CD4-positive, CD25-positive, alpha-beta regulatory T cell (primary cell): ENCODE data around the gene UBXN2A. TPM values are rescaled to one million over a fixed set of nuclear protein-coding genes. Genes with fewer than 3 reads are reported as not detected.

Experiments
- ATAC-seq, 2 donors: fragments of 150-1000 bp; cut with Tn5 transposase; one replicate each; pipeline ENCODE4 v1.10.0; 2021; ENCODE audit warnings: low read depth in 2 of 2, moderate number of reproducible peaks in 2 of 2, moderate library complexity in 1 of 2
- DNase-seq, 3 donors: peaks; one replicate each; pipeline versions ENCODE4 v3.0.0 to v3.0.0-alpha.2; 2012 to 2022; ENCODE audit warnings: mixed read lengths in 1 of 3
- H3K27ac ChIP-seq: one replicate; pipeline ENCODE4 v1.7.0; 2013; ENCODE audit warnings: mild to moderate bottlenecking, low read length; ENCODE audit not compliant: insufficient read depth, poor library complexity, severe bottlenecking
- H3K27me3 ChIP-seq: one replicate; pipeline ENCODE4 v1.7.0; 2013; ENCODE audit warnings: low read length; ENCODE audit not compliant: control insufficient read depth, insufficient read depth
- H3K36me3 ChIP-seq: one replicate; pipeline ENCODE4 v1.7.0; 2013; ENCODE audit warnings: mild to moderate bottlenecking, low read length, moderate library complexity; ENCODE audit not compliant: control insufficient read depth, insufficient read depth
- H3K4me1 ChIP-seq: 2 replicates; pipeline ENCODE4 v1.7.0; 2013; ENCODE audit warnings: mild to moderate bottlenecking, low read length; ENCODE audit not compliant: insufficient read depth, control insufficient read depth, poor library complexity, severe bottlenecking
- H3K4me3 ChIP-seq: one replicate; pipeline ENCODE4 v1.7.0; 2013; ENCODE audit warnings: low read depth, mild to moderate bottlenecking, low read length, moderate library complexity
- H3K9me3 ChIP-seq, 2 experiments: 1 replicate in 1 of 2; 2 replicates in 1 of 2; pipeline ENCODE4 v1.7.0; 2013; ENCODE audit warnings: low read length in 2 of 2, mild to moderate bottlenecking in 1 of 2, moderate library complexity in 1 of 2; ENCODE audit not compliant: control insufficient read depth in 2 of 2
- H3K27ac Mint-ChIP-seq, 3 donors: one replicate each; pipeline ENCODE4 v1.8.0; 2020 to 2022; ENCODE audit warnings: mild to moderate bottlenecking in 3 of 3, mixed read lengths in 3 of 3, moderate library complexity in 2 of 3
- H3K27me3 Mint-ChIP-seq: one replicate; pipeline ENCODE4 v1.8.0; 2022; ENCODE audit warnings: mild to moderate bottlenecking, mixed read lengths
- H3K36me3 Mint-ChIP-seq: one replicate; pipeline ENCODE4 v1.8.0; 2020; ENCODE audit warnings: mixed read lengths
- H3K4me1 Mint-ChIP-seq, 4 donors: one replicate each; pipeline ENCODE4 v1.8.0; 2020 to 2022; ENCODE audit warnings: mixed read lengths in 4 of 4, mild to moderate bottlenecking in 1 of 4
- H3K4me3 Mint-ChIP-seq, 4 donors: one replicate each; pipeline ENCODE4 v1.8.0; 2020 to 2022; ENCODE audit warnings: mild to moderate bottlenecking in 4 of 4, mixed read lengths in 4 of 4, moderate library complexity in 3 of 4
- H3K9me3 Mint-ChIP-seq, 7 donors: one replicate each; pipeline ENCODE4 v1.8.0; 2020 to 2022; ENCODE audit warnings: mixed read lengths in 7 of 7, mild to moderate bottlenecking in 3 of 7, moderate library complexity in 2 of 7
- polyA plus RNA-seq, 4 donors: library from polyadenylated mRNA; unstranded; fragments of 300-500 nt; fragmentation: Illumina TruSeq; gene quantifications; one replicate each; pipeline ENCODE4 v1.2.3, GENCODE V29; 2021
- total RNA-seq: library from RNA; stranded (reverse); gene quantifications from one replicate; pipeline ENCODE4 v1.2.3, GENCODE V29; 2022

Gene UBXN2A
- total and polyA plus RNA-seq, 5 donors from 2014 or later = 7.7 to 15.0 (median 9.4) TPM

DNA sequence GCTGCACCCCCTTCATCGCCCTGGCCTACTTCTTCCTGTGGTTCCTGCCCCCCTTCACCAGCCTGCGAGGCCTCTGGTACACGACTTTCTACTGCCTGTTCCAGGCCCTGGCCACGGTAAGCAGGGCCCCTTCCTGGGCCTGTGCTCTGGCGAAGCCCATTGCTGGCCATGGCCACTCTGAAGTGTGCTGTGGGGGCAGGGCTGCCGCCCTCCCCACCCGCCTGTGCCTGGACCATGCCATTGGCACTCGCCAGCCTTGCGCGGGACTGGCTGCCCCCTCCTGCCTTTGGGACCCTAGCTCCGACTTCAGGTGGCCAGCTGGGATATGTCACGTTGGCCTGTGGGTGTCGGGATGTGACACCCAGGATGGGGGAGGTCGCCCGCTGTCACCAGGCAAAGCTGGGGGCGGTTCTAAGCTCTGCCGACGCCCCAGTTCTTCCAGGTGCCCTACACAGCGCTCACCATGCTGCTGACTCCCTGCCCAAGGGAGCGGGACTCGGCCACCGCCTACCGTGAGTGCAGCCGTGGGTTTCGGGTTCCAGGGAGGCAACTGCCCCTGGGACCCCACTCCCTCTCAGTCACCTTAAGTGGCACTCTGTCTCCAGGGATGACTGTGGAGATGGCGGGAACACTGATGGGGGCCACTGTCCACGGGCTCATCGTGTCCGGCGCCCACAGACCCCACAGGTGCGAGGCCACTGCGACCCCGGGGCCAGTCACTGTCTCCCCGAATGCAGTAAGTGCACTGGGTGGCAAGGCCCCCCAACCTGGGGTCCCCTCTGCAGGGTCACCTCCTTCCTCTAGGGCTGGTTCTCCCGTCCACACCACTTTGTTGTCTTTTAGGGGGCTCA lies 76.8 kb downstream of the UBXN2A start:
- Histone ChIP-seq H3K27me3 (peaks cover 5% of the 10 kb centered on the region), H3K36me3 (no peaks in the 10 kb centered on the region), H3K27ac (no peak overlapping the region), H3K4me1 (no peaks in the 10 kb centered on the region), H3K9me3 (no peaks in the 10 kb centered on the region), H3K4me3 (no peak overlapping the region)
- DNase-seq (no peak), ATAC-seq (no peak)
- H3K27ac Mint-ChIP-seq = no peak overlapping the region
- H3K4me1 Mint-ChIP-seq = peaks cover 0 to 4% (median 1%) of the 10 kb centered on the region in 4 donors
- H3K9me3 Mint-ChIP-seq = no peaks in the 10 kb centered on the region
- H3K4me3 Mint-ChIP-seq = no peak overlapping the region
- H3K36me3 Mint-ChIP-seq = peaks cover 5% of the 10 kb centered on the region
- peaks cover 9% of the 10 kb centered on the region for H3K27me3 Mint-ChIP-seq

DNA sequence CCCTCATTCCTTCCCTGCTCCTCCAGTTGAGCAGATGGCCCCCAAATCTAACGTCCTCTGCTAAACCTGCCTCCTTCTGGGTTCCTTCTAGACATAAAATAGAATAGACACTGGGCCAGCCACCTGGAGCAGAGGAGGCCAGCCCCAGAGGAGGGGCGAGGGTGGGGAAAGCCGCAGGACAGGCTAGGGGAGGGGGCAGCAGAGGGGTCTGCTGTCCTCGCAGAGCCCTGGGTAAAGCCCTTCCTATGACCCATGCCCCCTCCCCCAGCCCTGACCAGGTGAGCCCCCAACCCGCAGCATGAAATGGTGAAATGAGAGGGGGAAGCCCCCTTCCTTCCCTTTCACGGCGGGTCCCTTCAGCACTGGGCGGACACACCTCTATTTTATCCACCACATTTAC lies 77.4 kb downstream of the UBXN2A start:
- H3K27ac Mint-ChIP-seq = no peak overlapping the region
- H3K4me3 ChIP-seq = no peak overlapping the region
- peaks cover under 1% of the 10 kb centered on the region for H3K27me3 ChIP-seq
- peaks cover 6% of the 10 kb centered on the region for H3K27me3 Mint-ChIP-seq
- H3K4me1 ChIP-seq = no peaks in the 10 kb centered on the region
- no peaks in the 10 kb centered on the region for H3K9me3 ChIP-seq
- no peak for DNase-seq
- H3K4me1 Mint-ChIP-seq = peaks cover 0 to 4% (median 1%) of the 10 kb centered on the region in 4 donors
- no peak for ATAC-seq
- no peaks in the 10 kb centered on the region for H3K9me3 Mint-ChIP-seq
- H3K36me3 ChIP-seq = peaks cover 2% of the 10 kb centered on the region
- H3K36me3 Mint-ChIP-seq = peaks cover 11% of the 10 kb centered on the region
- H3K4me3 Mint-ChIP-seq = no peak overlapping the region
- no peak overlapping the region for H3K27ac ChIP-seq

DNA sequence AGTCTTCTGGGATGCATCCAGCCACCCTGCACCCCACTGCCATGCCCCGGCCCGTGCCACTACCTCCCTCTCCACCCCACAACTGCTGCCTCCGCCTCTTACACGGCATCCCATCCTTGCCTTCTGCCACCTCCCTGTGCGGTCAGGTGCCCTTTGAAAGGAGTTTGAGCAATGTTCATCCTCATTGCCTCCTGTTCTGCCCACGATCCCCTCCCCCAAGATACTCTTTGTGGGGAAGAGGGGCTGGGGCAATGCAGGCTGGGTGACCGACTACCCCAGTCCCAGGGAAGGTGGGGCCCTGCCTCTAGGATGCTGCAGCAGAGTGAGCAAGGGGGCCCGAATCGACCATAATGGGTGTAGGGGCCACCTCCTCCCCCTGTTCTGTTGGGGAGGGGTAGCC lies 78.0 kb downstream of the UBXN2A start:
- peaks cover 0 to 4% (median 1%) of the 10 kb centered on the region in 4 donors for H3K4me1 Mint-ChIP-seq
- H3K27ac ChIP-seq = no peak overlapping the region
- peaks cover 4% of the 10 kb centered on the region for H3K36me3 ChIP-seq
- peaks cover under 1% of the 10 kb centered on the region for H3K27me3 Mint-ChIP-seq
- no peak for DNase-seq
- H3K9me3 ChIP-seq = no peaks in the 10 kb centered on the region
- no peaks in the 10 kb centered on the region for H3K4me1 ChIP-seq
- H3K4me3 Mint-ChIP-seq = no peak overlapping the region
- H3K36me3 Mint-ChIP-seq = peaks cover 16% of the 10 kb centered on the region
- H3K27ac Mint-ChIP-seq = no peak overlapping the region
- H3K27me3 ChIP-seq = no peaks in the 10 kb centered on the region
- ATAC-seq = no peak
- H3K9me3 Mint-ChIP-seq = no peaks in the 10 kb centered on the region
- no peak overlapping the region for H3K4me3 ChIP-seq

DNA sequence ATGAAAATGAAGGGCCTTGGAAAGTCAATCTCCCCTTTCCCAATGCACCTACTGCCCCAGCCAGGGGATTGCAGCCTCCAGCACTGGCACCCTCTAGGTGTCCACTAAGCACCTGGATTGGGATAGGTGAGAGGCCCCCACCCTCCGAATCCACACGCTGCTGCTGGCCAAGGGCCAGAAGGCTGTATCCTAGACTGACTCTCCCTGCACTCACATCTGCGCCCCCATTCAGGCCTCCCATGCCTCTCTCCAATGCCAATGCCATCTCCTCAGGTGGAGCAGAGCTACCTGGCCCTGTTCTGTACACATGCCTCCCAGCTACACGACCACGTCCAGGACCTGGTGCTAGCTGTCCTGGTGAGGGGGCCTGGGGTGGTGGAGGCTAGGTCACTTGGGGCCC lies 79.5 kb downstream of the UBXN2A start:
- no peak overlapping the region for H3K4me3 ChIP-seq
- no peak for DNase-seq
- Mint-ChIP-seq H3K4me3 (no peak overlapping the region), H3K4me1 (peaks cover 0 to 2% (median 0%) of the 10 kb centered on the region in 4 donors), H3K27me3 (no peaks in the 10 kb centered on the region), H3K36me3 (peaks cover 18% of the 10 kb centered on the region), H3K9me3 (no peaks in the 10 kb centered on the region), H3K27ac (no peak overlapping the region)
- no peaks in the 10 kb centered on the region for H3K27me3 ChIP-seq
- H3K36me3 ChIP-seq = peaks cover 8% of the 10 kb centered on the region
- no peaks in the 10 kb centered on the region for H3K4me1 ChIP-seq
- H3K27ac ChIP-seq = no peak overlapping the region
- H3K9me3 ChIP-seq = no peaks in the 10 kb centered on the region
- no peak for ATAC-seq

DNA sequence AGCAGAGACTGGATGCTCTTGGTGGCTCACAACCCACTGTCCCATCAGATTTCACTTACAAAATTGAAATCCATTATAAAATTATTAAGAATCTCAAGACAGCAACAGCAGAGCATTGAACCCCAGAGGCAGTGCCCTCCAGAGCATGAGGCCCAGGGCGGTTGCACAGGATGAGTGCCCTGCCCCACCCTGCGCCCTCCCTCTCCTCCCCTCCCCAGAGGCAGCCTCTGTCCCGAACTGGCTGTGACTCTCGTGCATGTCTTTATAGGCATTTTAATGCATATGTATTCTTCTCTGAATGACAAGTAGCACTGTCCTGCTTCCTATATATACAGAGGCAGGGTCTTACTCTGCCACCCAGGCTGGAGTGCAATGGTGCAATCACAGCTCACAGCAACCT lies 80.0 kb downstream of the UBXN2A start:
- H3K27ac ChIP-seq = no peak overlapping the region
- no peak for ATAC-seq
- Mint-ChIP-seq H3K27ac (no peak overlapping the region), H3K36me3 (peaks cover 21% of the 10 kb centered on the region), H3K27me3 (no peaks in the 10 kb centered on the region), H3K4me3 (no peak overlapping the region), H3K9me3 (no peaks in the 10 kb centered on the region), H3K4me1 (peaks cover 0 to 2% (median 0%) of the 10 kb centered on the region in 4 donors)
- H3K36me3 ChIP-seq = peaks cover 8% of the 10 kb centered on the region
- no peaks in the 10 kb centered on the region for H3K9me3 ChIP-seq
- H3K4me3 ChIP-seq = no peak overlapping the region
- no peak for DNase-seq
- H3K27me3 ChIP-seq = no peaks in the 10 kb centered on the region
- no peaks in the 10 kb centered on the region for H3K4me1 ChIP-seq

DNA sequence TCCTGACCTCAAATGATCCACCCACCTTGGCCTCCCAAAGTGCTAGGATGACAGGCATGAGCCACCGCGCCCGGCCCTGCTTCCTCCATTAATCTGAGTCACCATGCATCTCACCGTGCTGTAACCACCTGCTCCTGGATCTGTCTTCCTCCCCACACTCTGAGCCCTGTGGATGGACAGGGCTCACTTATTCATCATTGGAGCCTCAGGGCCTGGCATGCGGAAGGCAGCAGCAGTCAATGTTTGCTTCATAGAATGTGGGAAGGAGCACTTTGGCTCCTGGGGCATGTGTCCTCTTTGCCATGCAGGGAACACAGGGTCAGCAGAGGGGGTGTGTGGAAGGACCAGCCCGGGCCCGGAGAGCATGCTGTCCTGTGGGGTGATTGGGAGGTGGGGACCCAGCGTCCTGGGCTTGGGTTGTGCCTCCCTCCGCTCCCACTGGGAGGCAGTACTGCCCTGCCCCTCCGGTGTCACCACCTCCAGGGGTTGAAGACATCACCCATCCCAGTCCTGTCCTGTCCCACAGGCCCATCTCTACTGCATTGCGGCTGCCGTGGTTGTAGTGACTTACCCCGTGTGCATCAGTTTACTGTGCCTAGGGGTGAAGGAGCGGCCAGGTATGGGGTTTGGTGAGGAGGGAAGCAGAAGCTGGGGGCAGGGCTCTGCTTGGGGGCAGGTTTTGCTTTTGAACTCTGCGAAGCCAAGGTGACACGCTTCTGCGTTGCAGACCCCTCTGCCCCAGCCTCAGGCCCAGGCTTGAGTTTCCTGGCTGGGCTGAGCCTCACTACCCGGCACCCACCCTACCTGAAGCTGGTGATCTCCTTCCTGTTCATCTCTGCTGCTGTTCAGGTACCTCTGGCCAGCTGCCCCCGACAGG lies 81.1 kb downstream of the UBXN2A start:
- Mint-ChIP-seq H3K27ac (no peak overlapping the region), H3K4me1 (peaks cover 0 to 4% (median 0%) of the 10 kb centered on the region in 4 donors), H3K36me3 (peaks cover 24% of the 10 kb centered on the region), H3K4me3 (no peak overlapping the region), H3K9me3 (no peaks in the 10 kb centered on the region), H3K27me3 (no peaks in the 10 kb centered on the region)
- Histone ChIP-seq H3K27me3 (no peaks in the 10 kb centered on the region), H3K4me3 (no peak overlapping the region), H3K4me1 (no peaks in the 10 kb centered on the region), H3K9me3 (no peaks in the 10 kb centered on the region), H3K27ac (no peak overlapping the region), H3K36me3 (peaks cover 12% of the 10 kb centered on the region)
- DNase-seq (peak in 1 of 3 donors; percentile 8), ATAC-seq (no peak)

DNA sequence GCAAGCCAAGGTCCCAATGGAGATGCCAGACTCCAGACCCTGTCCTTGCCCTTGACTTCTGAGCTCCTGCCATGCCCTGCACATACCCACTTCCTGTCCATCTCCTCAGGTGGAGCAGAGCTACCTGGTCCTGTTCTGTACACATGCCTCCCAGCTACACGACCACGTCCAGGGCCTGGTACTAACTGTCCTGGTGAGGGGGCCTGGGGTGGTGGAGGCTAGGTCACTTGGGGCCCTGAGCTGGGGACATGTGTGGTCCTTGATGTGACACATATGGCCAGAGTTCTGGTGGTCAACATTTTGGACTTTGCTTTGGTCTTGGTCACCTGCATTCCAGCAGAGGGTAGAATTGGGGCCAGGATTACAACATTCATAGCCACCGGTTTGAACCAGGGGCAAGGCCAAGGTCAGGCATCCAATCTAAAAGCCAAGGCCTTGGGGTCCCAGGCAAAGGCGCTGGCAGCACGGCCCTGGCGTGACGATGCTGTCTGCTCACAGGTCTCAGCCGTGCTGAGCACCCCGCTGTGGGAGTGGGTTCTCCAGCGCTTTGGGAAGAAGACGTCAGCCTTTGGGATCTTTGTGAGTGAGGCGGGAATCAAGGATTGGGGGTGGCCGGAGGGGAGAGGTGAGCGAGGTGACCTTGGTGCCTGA lies 82.2 kb downstream of the UBXN2A start:
- Mint-ChIP-seq H3K27ac (no peak overlapping the region), H3K27me3 (no peaks in the 10 kb centered on the region)
- H3K27me3 ChIP-seq = no peaks in the 10 kb centered on the region

More for the DNA sequence above, 82.2 kb downstream of the UBXN2A start:
- Mint-ChIP-seq H3K9me3 (no peaks in the 10 kb centered on the region), H3K36me3 (peaks cover 30% of the 10 kb centered on the region), H3K4me3 (no peak overlapping the region), H3K4me1 (peaks cover 0 to 8% (median 0%) of the 10 kb centered on the region in 4 donors)
- H3K27ac ChIP-seq = no peak overlapping the region
- no peak for ATAC-seq
- H3K4me3 ChIP-seq = no peak overlapping the region
- no peak for DNase-seq
- H3K9me3 ChIP-seq = no peaks in the 10 kb centered on the region
- H3K4me1 ChIP-seq = no peaks in the 10 kb centered on the region
- peaks cover 17% of the 10 kb centered on the region for H3K36me3 ChIP-seq
